Activated CD4-positive, alpha-beta T cell treated with anti-CD3 and anti-CD28 coated beads, Interleukin-10, Interleukin-2, amounts not matched to agents 100 ng/mL and 50 ng/mL, durations not matched to agents 16 hours and 8 hours (primary cell): ENCODE measurements around the gene HEYL.
A peak's percentile ranks its signal among the peaks of the same experiment; 100 is the strongest.
"Not testable (repeated sequence)": the region's sequence is repeated elsewhere in the genome, so short reads cannot be mapped to it uniquely, and the experiment has no call there.

Source experiments
- DNase-seq: peaks from one replicate; pipeline ENCODE4 v3.0.0-alpha.2; 2020

The HEYL gene

DNA sequence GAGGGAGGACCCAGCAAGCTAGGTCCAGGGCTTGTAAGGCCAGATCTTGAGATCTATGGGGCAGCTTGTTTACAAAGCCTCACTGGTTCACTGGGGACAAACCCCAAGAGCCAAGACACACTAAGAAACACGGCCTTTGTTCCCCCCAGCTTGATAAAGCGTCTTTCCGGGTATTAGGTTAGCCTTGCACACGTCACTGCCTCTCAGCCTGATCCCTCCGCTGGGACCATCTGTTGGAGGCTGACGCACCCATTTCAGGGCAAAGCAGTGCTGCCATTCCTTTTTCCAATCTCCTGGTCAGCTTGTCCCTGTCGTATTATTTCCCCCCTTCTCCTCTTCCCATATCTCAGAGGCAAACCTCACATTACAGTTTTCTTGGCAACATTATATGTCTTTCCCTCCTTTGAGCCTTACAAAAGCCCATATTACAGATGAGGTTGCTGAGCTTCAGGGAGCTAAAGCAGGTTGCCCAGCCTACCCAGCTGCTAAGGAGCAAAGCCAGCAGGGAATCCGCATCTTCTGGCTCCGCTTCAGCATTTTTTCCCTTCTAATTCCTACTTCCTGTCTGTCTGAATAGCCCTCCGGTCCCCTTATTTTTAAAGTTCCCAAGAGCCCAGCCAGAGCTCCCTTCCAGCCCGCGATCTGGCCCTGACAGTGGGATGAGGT, 4.1 kb downstream of the HEYL start:
- DNase-seq: no peak

DNA sequence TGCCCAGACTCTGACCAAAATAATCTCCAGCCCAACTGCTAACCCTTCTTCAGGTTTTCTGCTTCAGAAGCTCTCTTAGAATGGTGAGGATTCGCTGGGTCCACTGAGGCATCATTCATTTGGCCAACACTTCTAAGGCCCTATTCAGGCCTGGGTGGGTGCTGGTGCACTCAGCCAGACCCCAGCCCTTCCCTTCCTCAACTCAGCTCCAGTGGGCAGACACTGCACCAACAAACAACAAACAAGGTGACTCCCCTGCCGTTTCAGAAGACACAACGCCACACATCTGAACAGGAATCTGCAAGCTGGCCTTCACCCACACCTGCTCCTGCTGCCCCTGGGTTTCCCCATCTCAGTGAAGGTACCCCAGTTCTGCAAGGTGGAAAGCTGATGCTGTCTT, 6.0 kb downstream of the HEYL start:
- DNase-seq: no peak

DNA sequence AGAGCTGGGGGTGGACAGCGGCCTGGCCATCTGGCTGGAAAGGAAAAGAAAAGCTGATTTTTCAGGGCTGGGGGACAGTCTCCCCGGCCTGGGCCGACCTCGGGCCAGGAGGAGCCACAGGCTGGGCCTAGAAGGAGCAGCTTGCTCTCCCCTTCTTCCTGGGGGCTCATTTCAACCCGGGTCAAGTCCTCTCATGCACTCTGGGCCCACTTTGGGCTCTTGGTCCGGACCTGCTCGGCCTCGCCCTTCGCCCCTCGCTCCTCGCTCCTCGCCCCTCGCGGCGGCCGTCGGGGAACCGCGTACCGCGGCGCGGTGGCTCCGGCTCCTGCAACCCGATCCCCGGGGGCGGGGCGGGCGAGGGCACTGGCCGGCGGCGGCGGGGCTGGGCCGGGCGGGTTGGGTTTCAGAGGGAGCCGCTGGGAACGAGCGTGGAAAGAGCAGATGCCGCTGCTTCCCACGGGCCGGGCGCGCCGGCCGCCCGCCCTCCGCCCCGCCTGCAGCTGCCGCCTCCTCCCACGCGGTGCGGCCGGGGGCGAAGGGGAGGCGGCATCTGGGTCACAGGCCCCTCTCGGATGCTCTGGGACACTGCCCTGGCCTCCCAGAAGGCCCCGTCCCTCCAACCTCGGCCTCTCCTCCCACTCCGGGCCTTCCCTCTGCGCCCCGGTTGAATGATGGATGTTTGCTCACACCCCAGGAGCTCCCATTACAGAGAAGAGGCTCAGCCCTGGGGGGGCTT, 6.6 kb downstream of the HEYL start:
- no peak for DNase-seq

DNA sequence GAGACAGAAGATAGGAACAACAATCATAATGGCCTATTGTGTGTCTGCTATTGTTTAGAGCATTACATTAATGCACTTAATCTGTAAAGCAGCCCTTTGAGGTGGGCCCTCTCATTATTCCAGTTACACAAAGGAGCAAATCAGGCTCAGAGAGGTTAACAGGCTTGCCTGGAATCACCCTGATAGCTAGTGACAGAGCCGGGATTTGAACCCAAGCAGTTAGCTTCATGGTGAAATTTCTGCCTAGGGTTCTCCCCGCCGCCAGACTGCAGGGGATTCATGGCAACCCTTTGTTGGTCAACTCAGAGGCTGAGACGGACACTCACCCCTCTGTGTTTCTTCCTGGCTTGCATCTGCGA, 7.1 kb downstream of the HEYL start:
- no peak for DNase-seq

DNA sequence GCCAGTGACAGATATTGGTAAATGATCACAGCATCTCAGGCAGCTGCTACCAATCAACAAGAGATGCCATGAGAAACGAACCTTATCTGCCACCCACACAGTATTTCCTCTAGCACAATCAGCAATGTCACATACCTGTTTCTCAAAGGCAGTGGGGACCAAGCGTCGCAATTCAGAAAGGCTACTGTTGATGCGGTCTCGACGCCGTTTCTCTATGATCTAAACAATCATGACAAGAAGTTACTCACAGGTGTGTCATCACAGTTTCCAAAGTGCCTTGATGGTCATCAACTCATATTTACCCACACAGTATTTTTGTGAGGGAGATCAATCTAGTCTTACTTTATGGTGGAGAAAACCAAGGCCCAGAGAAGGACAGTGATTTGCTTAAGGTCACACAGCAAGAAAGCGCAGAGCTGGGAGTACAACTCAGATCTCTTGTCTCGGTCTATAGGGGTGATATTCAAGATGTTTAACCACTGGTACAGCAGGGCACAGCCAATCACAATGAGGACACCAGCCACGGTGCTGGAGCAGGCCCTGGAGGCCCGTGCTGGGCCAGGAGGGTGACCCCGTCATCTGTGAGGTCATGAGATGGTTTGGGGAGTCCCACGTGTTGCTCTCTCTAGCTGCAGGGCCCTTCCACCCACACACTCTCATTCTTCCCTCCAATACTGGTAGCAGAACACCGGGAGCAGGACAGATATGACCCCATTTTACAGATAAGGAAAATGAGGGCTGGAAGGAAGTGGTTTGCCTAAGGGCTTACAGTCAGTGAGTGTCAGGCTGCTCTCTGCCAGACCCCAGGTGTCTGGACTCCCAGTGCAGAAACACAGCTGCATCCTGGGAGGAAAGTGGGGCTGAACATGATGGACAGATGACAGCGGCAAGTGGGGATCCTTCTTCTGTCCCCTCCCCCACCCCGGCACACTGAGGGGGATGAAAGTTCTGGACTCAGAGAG, 7.8 kb downstream of the HEYL start:
- peak; percentile 17 for DNase-seq

DNA sequence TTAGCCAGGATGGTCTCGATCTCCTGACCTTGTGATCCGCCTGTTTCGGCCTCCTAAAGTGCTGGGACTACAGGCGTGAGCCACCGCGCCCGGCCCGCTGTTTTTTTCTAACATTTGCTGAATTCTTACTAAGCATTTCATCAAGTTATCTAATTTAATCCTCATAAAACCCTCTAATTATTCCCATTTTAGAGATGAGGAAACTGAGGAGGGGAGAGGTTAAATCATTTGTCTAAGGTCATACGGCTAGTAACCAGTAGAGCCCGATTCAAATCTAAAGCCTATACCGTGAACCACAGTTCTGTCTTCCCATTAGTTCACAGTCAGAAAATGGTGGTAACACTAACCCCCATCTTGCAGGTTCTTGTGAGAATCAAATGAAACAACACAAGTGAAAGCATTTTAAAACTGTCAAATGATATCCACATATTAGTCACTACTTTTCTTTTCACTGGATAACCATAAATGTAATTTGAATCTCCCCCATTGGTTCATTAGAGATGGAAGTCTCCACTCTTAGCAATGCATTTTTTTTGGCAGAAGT, 10.6 kb downstream of the HEYL start:
- peak; percentile 58 for DNase-seq

DNA sequence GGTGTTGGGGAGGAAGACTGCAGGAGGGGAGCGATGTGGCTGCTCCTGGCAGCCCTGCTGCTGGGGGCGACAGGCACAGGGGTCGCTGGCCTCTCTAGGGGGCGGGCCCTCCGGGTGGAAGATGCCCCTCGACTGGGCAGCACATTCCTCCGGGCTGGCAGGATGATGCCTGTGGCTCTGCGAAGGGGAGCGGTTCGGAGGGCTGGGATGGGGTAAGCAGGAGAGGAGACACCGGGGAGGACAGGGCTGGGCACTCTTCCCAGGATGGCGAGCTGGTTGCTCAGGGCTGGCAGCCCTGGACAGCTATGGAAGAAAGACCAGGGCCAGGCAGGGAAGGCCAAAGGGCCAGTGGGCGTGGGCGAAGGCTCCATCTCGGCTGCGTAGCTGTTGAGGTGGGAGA, 12.8 kb downstream of the HEYL start:
- DNase-seq: no peak

DNA sequence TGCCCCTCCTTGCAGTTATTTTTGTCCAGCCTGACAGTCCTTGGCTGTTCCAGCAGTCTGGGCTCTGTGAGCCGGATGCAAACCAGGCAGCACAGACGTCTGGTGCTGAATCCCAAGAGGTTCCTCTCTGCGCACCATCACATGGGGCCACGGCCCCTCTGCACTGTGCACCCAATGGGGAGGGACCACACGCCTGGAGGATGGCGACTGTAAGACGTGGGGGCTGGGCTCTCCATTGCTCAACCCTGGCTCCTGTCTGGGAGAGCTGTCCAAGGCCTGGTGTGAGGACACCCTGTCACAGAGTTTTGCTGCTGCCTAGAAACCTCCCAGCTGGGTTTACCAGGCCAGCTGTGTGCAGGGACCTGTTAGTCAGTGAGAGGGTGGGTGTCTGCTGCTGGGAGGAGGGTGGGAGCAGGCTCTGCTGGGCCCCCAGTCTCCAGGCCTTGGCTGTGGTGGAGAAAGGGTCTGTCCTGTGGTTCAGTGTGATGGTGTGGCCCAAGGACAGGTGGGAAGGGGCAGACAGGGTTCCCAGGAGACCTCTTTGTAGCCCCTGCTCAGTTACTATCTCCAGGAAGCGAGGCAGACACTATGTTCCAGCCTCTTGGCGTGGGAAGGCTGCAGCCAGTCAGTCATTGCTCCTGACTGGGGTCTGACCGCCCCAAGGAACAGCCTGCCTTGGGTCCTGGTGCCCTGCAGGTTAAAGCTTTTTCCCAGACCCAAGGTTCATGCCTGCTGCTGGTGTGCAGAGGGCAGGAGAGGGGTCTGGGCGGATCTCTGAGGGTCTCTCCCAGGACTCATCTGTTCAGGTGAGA, 13.8 kb downstream of the HEYL start:
- no peak for DNase-seq

DNA sequence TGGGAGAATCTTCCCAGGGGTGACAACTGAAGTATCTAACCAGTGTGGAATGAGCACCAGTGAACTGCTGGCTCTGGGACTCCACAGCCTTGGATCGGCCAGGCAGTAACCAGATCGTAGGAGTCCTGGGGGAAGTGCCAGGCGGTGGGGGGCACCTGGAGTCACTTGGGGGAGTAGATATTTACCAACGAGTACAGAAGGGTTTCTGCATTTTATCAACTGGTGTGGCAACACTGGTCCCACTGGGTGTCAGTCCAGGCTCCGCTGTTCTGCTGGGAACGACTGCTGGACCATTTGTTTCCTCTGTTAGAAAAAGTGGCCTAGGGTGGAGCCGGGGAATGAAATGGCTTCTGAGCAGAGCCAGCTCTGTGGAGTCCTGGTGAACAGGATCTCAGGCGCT, 14.4 kb downstream of the HEYL start:
- no peak for DNase-seq

DNA sequence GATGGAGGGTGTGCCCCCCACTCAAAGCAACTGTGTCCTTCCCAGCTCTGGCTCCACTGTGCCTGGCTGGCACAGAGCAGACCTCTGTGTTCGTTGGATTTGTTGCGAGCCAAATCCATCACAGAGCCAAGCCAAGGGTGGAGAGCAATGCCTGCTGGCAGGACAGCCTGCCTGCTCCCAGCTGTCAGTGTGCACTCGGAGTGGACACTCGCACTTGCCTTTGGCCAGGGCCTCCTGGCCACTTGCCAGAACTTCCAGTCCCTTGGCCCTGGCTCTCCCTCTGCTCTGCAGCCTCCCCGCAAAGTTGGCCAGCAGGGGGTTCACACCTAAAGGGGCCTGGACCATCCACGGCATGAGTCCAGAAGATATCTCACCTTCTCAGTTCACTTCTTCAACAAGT, 16.4 kb downstream of the HEYL start:
- DNase-seq: no peak

DNA sequence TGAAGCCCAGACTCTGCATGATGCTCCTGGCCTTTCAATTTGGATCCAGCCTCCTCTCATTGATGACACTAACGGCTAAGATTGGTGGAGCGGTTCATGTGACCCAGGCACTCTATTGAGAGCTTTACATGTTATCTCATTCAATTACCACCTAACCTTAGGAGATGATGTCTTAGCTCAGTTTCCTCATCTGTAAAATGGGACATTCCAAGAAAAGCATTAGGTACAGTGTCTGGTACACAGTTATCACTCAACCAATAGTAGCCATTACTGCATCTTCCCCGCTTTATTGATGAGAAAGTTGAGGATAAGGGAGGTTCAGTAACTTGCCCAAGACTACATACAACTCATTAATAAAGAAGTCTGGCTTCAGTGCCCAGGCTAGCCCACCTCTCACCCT, 17.0 kb downstream of the HEYL start:
- DNase-seq: no peak

DNA sequence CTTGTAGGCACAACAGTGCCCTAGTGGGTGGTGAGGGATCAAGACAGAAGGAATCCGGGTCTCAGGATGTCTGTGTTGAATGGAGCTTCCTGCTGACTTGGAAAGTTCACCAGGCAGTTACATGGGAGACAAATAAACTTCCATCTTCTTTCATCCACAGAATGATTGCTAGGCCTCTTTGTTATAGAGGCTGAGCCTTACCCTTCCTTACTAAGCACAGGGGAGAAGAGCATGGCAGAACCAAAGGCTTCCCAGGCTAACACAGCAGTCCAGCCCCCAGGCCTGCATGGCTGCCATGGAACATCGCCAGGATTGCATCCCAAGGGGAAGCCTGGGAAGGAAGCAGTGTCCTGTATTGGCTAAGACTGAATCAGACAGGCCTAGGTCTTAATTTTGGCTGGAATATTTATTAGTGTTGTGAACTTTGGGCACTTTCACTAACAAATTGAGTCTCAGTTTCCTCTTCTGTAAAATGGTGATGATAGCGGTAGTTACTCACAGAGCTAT, 18.7 kb downstream of the HEYL start:
- DNase-seq: no peak

DNA sequence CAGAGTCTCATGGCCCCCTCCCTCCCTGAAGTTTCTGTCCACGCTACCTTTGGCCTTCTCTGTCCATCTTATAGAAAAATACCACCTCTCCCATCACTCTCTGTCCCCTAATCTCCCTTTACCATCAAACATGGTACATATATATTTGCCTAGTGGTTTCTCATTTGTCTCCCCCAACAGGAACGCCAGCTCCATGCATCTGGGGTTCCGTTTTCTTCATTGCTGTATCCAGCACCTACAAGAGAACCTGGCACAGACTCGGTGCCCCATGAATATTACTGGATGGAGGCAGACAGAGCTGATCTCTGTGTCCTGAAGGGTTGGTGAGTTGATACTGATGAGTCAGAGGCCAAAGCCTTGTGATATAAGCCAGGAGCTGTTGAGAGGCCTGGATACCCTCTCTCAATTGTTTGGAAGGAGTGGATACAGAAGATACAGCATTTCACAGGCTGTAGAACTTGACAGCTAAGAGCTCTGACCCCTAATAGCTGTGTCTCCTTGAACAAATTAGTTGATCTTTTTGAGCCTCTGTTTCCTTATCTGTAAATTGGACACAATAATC, 21.9 kb downstream of the HEYL start:
- no peak for DNase-seq

DNA sequence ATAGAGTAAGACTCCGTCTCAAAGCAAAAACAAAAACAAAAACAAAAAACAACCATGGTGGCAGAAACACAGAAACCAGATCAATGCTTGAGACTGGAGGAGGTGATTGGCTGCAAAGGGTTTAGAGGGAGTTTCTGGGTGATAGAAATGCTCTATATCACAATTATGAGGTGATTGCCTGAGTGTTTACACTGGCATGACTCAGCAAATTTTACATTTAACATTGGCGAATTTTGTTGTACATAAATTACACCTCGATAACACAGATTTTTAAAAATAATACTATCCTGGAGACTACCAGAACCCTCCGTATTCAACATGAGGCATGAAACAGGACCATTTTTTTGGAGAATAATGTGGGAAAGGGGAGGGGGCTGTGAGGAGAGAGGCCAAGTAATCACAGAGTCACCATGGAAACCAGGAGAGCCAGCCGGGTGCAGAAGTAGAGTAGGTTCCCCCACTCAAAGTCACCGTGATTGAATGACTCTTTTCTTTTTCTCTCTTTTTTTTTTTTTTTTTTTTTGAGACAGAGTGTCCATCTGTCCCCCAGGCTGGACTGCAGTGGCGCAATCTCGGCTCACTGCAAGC, 24.3 kb downstream of the HEYL start:
- no peak for DNase-seq

DNA sequence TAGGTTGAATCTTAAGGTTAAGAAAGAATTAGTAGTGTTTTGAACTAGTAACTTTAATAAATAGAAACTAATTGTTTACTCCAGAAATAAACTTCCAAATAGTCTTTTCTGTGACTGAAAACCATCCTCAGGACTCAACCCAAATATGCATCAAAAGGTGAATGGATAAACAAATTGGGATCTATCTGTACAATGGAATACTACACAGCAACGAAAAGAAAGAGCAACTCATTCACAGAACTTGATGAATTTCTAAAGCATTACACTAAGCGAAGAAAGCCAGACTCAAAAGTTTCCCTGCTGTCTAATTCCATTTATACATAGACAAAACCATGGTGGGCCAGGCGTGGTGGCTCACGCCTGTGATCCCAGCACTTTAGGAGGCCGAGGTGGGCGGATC, 25.0 kb downstream of the HEYL start:
- no peak for DNase-seq

DNA sequence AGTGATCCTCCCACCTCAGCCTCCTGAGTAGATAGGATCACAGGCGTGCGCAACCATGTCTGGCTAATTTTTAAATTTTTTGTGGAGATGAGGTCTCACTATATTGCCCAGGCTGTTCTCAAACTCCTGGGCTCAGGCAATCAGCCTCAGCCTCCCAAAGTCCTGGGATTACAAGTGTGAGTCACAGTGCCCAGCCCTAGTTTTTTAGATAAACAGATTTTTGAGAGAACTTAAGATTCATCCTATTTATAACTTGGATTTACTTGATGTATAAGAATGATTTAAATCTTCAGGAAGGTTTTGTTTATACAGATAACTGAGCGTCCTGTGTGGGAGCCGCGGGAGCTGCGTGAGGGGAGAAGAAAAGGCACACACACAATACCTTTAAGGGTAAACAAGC, 26.2 kb downstream of the HEYL start:
- no peak for DNase-seq

DNA sequence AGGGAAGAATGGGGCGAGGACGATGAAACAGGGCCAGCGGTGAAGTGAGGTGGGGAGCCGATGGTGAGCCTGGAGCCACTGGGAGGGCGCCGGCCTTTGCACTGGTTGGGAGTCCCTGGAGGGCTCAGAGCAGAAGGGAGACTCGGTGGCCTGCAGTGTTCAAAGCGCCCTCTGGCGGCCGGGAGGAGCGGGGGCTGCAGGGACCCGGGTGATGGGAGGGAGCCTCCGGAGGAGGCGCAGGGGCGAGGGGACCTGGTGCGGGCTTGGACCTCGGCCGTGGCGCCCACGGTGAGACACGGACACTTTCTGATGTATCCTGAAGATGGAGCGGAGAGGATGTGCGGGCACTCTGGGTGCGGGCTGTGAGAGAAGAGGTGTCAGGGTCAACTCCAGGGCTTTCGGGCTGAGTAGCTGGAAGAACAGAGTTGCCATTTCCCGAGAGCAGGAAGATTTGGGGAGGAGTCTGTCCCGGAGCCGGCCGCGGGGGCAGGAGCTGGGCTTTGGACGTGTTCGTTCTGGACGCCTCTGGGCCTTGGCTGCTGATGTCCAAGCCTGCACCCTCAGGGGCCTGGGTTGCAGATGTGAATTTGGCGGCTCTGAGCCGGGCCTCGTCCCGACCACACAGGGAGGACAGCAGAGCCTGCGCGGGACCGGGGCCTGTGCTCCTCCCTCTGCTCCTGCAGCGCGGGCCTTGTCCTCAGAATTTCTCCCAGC, 29.7 kb downstream of the HEYL start:
- peak; percentile 88 for DNase-seq

DNA sequence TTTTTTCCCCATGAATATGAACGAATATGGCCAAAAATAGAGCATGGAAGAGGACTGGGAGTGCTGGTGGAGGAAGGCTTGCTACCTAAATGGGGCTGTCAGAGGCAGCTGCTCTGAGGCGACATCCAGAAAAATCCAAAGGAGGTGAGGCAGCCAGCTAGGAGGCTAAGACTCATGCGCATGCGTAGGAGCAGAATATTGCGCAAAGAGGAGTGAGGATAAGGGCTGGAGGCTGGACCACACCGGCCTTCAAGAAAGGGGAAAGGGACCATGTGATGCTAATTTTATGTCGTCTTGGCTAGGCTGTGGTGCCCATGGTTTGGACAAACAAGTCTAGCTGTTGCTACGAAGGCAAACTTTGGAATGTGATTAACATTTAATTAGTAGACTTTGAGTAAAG, 30.5 kb downstream of the HEYL start:
- DNase-seq: no peak

DNA sequence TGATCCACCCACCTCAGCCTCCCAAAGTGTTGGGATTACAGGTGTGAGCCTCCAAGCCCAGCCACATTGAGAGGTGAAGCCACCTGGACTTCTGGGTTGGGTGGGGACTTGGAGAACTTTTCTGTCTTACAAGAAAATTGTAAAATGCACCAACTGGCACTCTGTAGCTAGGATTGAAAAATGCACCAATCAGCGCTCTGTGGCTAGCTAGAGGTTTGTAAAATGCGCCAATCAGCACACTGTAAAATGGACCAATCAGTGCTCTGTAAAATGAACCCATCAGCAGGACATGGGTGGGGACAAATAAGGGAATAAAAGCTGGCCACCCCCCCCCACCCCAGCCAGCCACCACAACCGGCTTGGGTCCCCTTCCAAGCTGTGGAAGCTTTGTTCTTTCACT, 35.8 kb downstream of the HEYL start:
- DNase-seq: not testable (repeated sequence)

DNA sequence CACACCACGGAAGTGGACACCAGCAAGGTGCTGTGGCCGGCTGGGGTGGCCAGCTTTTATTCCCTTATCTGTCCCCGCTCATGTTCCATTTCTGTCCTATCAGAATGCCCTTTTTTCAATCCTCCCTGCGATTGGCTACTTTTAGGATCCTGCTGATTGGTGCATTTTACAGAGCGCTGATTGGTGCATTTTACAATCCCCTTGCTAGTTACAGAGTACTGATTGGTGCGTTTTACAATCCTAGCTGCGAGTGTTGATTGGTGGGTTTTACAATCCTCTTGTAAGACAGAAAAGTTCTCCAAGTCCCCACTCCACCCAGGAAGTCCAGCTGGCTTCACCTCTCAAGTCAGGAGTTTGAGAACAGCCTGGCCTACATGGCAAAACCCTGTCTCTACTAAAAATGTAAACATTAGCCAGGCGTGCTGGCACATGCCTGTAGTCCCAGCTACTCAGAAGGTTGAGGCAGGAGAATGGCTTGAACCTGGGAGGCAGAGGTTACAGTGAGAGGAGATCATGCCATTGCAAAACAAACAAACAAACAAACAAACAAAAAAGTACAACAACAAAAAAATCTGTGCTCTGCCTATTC, 37.7 kb downstream of the HEYL start:
- not testable (repeated sequence) for DNase-seq

DNA sequence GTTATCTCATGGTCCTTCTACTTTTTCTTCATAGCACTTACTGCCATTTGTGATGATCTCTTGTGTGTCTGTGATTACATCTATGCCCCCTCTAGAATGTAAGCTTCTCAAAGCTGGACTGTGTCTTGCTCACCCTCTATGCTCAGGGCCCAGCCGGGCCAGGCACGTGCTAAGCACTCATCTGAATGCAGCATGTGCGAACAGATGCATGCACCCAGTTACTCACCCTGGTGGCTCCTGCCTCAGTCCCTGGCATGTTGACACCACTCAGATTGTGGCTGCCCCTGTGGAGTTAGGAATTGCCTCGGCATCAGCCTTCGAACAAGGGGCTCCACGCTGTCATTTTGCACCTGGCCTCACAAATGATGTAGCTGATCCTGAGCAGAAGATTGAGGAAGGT, 43.3 kb downstream of the HEYL start:
- no peak for DNase-seq
